CD4-positive, alpha-beta T cell treated with Interleukin-2 at 100 ng/mL for 4 hours (primary cell): ENCODE data around the gene SEMA6B.
"Not testable (repeated sequence)": the region's sequence is repeated elsewhere in the genome, so short reads cannot be mapped to it uniquely, and the experiment has no call there.

ENCODE experiments used
- DNase-seq: peaks from one replicate; pipeline ENCODE4 v3.0.0-alpha.2; 2020; ENCODE audit warnings: low spot score

Gene SEMA6B

DNA sequence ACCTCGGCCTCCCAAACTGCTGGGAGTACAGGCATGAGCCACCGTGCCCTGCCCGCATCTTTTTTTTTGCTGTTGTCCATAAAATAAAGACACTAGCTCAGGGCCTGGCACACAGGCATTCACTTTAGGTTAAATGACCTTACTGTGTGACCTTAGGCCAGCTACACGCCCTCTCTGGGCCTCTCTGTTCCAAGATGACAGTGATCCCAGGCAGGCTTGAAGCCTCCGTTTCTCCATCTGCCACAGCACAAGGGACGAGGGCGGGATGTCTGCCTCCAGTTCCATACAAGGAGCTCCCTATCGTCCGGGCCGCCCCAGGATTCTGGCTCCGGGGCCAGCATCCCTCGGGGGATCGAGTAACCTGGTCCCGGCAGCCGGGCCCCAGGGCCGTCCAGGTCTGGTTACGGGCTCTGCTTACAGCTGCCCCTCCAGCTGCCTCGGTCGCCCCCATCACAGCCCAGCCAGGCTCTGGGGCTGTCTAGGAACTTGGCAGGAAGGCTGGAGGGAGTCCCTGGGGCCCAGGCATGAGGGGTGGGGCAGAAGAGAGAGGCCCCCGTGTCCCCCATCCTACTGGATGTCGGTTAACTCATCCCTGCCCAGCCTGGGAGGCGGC, 11.9 kb upstream of the SEMA6B start:
- no peak for DNase-seq

DNA sequence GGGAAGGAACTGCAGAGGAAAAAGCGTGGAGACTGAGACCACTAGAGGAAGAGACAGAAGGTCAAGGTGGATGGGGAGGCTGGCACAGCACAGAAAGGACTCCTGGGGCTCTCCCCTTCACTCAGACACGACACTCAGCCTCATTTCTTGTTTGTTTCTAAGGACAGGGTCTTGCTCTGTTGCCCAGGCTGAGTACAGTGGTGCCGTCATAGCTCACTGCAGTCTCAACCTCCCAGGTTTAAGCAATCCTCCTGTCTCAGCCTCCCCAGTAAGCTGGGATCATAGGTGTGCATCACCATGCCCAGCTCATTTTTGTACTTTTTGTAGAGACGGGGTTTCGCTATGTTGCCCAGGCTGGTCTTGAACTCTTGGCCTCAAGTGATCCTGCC, 11.4 kb upstream of the SEMA6B start:
- no peak for DNase-seq

DNA sequence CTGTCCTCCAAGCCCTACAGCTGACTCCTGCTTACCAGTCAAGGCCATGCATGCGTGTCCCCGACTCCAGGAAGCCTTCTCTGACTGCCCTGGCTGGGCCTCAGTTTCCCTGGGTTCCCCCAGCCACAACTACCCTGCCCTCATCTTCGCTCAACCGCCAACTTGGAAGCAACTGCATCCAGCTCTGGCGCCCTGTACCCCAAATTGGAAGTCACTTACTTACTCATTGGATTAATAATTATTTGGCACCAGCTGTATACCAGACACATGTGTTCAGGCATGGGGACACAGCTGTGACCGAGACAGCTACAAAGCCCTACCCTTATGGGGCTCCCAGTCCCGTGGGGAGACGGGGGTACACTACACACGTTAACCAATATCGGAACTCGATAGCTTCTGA, 10.9 kb upstream of the SEMA6B start:
- no peak for DNase-seq

DNA sequence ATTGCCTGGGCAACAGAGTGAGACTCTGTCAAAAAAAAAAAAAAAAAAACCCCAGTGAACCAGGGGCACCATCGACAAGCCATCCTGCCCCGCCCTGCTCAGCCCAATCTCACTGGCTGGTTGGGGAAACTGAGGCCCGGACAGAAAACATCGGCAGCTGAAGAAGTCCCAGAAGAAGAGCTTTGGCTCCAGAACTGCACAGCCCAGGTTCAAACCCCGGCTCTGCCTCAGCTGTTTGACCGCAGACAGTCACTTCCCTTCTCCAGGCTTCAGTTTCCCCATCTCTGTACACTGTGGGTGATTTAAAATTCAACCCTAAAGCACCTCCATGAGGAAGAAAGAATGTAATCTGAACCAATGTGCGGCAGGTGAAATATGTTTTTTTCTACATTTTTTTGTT, 9.4 kb upstream of the SEMA6B start:
- DNase-seq = no peak

DNA sequence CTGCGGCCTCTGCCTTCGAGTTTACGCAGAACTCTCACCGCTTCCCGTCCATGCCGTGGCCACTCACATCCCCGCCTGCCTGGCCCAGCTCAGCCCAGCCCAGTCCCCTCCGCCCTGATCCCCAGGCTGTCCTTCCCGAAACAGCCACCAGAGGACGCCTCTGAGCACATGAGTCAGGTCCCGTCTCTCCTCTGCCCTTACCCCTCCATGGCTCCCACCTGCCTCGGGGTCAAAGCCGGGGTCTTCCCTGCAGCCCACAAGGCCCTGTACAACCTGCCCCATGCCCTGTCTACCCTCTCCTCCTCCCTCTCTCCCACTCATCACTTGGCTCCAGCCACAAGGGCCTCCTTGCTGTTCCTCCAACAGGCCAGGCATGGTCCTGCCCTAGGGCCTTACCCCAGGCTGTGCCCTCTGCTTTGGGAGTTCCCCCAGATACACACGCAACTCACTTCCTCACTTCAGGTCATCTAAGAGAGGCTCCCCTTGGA, 8.1 kb upstream of the SEMA6B start:
- peak; percentile 53 for DNase-seq

DNA sequence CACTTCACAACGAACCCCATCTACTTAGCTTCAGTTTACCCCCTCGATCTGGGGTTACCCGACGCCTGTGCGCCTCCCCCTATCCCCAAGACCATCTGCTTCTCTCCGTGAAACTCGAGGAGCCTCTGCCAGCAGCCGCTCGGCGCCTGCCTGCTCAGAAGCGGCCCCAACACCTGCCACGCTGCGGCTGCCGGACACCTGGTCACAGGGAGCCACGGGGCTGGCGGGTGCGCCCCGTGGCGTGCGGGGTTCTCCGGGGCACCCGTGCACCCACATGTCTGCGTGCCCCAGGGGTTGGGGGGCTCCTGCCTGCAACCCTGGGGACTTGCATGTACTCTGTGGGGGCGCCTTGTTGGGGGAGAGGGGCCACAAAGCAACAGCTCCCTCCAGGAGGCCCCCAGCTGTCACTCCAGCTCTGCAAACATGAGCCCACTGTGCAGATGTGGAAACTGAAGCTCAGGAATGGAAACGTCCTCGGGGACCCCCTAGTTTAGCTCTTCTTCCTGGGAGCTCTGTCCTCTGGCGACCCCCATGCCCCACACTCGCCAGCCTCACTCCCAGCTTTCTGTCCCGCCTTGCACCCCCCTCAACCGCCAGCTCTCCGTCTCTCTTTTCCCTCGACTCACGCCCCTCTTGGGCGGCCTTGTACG, 7.0 kb upstream of the SEMA6B start:
- DNase-seq = no peak

DNA sequence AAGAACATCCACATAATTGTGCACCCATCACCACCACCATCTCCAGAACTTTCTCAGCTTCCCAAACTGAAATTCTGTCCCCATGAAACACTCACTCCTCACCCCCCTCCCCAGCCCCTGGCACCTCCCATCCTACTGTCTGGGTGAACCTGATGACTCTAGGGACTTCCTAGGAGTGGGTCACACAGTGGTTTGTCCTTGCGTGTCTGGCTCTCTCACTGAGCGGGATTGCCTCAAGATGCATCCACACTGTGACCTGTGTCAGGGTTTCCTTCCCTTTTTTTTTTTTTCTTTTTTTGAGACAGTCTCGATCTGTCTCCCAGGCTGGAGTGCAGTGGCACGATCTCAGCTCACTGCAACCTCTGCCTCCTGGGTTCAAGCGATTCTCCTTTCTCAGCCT, 4.1 kb upstream of the SEMA6B start:
- DNase-seq = not testable (repeated sequence)

DNA sequence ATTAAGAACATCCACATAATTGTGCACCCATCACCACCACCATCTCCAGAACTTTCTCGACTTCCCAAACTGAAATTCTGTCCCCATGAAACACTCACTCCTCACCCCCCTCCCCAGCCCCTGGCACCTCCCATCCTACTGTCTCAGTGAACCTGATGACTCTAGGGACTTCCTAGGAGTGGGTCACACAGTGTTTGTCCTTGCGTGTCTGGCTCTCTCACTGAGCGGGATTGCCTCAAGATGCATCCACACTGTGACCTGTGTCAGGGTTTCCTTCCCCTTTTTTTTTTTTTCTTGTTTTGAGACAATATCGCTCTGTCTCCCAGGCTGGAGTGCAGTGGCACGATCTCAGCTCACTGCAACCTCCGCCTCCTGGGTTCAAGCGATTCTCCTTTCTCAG, 2.6 kb upstream of the SEMA6B start:
- DNase-seq = not testable (repeated sequence)

DNA sequence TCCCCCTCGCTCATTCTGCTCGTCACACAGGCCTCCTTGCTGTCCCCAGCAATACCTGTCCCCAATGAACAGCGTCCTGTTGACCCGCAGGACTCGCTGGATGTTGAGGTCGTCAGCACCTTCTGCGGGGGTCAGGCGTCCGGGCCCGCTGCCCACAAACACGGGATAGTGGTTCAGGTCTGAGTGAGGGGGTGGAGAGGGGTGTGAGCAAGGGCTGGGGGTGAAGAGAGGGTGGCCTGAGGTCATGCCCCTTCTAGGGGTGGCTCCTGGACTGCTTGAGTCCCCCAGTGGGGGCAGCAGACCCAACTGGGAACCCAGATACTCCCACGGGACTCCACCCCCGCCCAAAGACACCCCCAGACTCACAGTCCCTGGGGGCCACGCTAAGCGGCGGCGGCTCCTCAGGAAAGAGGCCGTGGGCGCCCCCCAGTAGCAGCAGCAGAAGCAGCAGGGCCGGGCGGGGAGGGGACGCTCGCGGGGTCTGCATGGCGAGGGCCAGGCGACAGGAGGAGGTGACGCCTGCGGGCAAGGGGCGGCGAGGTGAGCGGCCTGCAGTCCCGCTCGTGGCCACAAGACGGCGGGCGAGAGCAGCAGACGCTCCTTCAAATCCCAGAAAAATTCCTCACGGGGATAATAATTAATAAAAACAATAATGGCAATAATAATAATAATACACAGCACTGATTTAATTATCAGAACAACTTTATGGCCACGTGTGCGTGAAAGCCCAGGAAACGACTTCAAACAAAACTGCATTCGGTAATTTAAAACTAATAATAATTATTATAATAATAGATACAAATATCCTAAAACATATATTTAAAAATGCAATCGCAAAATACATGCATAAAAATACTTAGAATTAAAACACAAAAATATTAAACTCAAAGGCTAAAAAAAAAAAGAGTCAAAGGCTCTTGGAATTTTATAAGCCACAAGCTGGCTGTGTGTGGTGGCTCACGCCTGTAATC, 1.2 kb downstream of the SEMA6B start:
- peak; percentile 11 for DNase-seq

DNA sequence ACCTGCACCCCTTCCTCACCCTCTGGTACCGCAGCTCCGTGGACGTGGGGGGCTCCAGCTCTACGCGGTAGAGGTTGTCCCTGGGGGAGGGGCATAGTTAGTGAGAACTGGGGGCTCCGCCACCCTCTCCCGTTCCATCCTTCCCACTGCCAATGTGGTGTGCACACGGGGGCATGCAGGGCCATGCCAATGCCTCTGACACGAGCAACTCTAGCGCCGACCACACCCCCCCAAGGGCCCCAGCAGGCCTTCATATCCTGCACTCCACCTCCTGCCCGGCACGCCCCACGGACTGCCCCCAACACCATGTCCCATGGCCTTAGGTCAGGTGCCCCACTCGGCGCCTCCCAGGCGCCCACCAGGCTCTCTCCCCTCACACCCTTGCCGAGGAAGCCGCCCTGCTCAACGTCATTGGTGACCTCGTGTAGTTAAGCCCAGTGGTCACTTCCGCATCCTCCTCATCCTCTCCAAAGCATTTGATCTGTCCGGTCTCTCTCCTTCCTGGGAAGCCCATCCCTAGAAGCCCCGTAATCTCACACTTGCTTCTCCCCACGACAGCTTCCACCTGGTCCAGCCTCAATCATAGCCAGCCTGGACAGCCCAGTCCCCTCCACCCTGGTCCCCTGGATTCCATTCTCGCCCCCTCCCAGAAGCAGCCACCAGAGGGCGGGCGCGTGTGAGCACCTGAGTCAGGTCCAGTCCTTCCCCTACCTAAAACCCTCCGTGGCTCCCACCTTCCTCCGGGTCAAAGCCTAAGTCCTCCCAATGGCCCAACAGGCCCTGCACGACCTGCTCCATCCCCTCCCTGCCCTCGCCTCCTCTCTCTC, 2.1 kb downstream of the SEMA6B start:
- DNase-seq = no peak

DNA sequence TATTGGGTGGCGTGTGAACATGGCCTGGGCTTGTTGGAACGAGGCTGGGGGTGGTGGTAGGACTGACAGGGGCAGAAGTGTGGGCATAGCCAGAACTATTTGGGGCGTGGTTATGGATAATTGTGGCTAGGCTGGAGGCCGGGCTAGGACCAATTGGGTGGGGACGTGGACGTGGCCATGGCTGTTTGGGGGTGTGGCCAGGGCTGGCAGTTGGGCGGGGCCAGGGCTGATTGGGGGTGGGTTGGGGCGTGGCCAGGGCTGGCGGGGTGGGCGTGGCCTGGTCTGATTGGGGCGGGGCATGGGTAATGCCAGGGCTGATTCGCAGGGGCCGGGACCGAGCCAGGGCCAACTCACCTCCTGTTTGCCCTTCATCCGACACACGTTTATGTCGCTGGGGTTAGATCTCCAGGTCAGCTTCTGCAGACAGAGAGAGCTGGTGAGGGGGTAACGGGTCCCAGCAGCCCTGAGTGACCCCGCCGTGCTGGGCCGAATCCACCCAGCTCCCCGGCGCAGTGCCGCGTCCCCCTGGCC, 2.8 kb downstream of the SEMA6B start:
- no peak for DNase-seq

DNA sequence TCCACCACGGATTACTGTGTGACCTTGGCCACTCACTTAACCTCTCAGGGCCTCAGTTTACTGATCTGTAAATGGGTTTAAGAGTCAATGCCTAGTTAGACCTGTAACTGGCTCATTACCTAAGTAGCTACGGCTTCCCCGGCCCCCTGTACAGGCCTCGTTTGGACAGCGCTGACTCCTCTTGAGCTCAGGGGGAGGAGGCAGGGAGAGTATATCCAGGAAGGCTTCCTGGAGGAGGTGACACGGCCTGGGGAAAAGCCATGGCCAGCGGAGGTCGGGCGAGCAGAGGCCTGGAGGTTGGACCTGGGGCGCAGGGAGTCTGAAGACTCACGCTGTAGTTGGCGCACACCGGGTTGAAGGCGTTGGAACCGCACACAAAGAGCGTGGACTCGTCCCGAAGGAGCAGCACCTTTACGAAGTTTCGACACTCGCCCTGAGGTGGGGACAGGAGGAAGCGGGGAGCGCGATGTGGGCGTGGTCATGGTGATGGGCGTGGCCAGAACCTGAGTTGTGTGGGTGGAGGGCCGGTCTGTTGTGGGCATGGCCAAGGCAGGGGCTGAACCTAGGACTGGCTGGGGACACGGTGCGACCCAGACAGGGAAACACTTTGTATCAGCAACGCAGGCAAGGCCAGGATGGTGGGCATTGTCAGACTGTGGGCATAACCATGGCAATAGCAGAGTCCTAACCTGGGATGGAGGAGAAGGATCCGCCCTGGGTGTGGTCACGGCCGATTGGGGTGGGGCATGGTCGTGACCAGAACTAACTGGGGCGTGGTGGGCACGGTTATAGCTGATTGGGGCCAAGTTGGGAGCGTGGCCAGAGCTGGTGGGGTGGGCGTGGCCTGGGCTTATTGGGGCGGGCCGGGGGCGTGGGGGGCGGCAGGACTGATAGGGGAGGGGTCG, 3.6 kb downstream of the SEMA6B start:
- no peak for DNase-seq

DNA sequence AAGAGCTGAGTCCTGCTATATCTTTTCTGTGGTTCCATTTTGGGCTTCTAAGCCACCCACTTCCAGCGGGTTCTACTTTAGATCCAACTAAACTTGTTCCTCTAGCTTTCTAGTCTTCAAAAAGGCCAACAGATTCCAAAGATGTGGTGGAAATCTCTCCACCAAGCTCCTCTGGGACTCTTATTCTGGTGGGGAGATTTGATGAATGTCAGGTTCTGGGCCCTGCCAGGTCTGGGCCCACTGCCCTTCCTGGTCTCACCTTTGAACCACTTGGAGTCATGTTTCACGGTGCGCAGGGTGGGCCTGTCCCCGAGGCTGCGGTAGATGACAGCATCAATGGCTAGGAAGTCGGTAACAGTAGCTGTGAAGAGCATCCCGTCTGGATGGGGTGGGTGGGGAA, 4.8 kb downstream of the SEMA6B start:
- DNase-seq = no peak

DNA sequence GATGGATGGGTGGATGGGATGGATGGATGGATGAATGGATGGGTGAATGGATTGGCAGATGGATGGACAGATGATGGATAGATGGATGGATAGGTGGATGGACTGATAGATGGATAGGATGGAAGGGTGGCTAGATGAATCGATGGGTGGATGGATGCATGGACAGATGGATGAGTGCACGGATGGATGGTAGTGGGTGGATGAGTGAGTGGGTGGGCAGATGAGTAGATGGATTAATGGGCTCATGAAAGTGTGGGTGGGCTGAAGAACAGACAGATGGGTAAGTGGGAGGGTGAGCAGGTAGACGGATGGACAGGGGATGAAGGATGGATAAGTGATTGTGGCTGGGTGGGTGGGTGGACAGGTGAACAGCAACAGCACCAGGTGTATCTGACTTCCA, 5.7 kb downstream of the SEMA6B start:
- DNase-seq = no peak

DNA sequence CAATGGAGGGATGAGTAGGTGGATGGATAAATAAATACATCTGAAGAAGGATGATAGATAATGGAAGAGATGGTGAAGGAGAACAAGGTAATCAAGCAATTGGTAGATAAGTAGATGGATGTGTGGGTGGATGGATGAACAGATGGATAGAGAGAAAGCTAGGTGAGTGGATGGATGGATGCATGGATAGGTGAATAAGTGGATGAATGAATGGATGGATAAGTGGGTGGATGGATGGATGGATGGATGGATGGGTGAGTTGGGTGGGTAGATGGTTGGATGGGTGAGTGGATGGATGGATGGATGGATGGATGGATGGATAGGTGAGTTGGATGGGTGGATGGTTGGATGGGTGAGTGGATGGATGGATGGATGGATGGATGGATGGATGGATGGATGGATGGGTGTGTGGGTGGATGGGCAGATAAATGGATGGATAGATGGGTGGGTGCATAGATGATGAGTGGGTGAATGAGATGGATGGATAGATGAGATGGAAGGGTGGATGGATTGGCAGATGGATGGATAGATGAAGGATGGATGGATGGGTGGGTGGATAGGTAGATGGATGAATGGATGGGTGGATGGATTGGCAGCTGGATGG, 6.3 kb downstream of the SEMA6B start:
- DNase-seq = no peak

DNA sequence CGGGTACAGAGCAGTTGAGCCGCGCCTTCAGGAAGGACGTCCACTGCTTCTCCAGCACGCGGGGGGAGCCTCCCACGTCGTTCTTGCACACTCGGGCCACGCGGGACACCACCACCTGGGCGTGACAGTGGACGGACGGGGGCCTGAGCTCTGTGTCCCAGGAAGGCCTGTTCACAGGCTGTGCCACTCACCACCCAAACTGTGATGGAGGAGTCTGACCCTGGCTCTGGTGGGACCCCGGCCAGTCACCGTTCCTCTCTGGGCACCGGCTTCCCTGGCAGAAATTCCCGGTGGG, 7.0 kb downstream of the SEMA6B start:
- no peak for DNase-seq

DNA sequence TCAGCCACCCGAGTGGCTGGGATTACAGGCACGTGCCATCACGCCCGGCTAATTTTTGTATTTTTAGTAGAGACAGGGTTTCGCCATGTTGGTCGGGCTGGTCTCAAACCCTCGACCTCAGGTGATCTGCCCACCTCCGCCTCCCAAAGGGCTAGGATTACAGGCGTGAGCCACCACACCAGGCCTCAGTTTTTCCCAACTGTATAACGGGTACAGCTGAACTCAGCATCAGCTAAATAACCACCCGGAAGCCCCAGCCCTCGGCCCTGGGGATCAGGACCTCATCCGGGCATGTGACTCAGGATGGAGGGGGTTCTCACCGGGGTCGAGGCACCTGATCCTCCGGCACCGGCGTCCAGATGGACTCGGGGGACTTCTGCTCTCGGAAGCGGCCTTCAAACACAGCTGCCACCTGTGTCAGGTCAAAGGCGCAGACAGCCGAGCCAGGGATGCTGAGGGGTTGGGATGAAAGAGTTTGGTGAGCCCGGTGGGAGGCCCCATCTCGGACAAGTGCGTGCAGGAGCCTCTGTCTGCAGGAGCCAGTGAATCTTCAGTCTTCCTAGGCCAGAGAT, 8.9 kb downstream of the SEMA6B start:
- DNase-seq = no peak

DNA sequence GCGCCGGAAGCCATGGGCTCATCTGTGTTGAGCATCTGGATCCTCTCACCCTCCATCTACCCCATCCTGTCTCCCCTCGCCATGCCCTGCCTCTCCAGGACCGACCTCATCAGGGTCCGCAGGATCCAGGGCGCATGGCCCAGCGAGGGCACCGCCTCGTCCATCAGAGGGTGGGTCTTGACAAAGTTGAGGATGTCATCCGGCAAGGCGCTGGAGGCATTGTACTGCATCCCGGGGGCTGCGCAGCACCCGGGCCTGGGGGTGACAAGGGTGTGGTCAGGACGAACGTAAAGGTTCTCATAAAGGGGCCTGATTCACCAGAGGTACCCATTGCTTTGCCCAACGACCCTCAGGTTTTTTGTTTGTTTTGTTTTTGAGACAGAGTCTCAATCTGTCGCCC, 9.5 kb downstream of the SEMA6B start:
- no peak for DNase-seq

DNA sequence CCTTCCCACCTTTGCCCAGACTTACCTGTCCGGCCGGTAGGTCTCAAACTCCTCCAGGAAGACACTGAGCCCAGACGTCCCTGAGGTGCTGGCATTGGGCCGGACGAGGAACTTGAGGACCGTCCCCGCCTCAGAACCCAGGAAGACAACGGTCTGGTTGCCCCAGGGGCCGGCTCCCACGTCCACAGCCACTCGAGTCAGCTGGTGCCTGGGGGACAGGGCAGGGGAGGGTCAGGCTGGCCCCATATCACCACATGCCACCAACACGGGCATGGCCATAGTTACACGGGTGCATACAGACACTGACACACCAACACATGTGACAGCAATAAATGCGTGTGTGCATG, 11.3 kb downstream of the SEMA6B start:
- DNase-seq = no peak
